Fibroblast of pulmonary artery (primary cell): ENCODE data around the gene F7.

Experiments
- DNase-seq: peaks from one replicate; pipeline ENCODE4 v3.0.0-alpha.2; 2010; ENCODE audit warnings: low read depth
- H3K4me3 ChIP-seq: replicated peaks from 2 replicates; pipeline ENCODE4 v1.5.1; 2011; ENCODE audit warnings: low read depth, mild to moderate bottlenecking, control low read depth, low read length, moderate library complexity
- CTCF ChIP-seq: IDR thresholded peaks from 2 replicates; pipeline ENCODE4 v1.5.1; 2011; ENCODE audit warnings: mild to moderate bottlenecking, control low read depth, low read length, inconsistent platforms; ENCODE audit errors: missing control alignments

F7 gene

DNA sequence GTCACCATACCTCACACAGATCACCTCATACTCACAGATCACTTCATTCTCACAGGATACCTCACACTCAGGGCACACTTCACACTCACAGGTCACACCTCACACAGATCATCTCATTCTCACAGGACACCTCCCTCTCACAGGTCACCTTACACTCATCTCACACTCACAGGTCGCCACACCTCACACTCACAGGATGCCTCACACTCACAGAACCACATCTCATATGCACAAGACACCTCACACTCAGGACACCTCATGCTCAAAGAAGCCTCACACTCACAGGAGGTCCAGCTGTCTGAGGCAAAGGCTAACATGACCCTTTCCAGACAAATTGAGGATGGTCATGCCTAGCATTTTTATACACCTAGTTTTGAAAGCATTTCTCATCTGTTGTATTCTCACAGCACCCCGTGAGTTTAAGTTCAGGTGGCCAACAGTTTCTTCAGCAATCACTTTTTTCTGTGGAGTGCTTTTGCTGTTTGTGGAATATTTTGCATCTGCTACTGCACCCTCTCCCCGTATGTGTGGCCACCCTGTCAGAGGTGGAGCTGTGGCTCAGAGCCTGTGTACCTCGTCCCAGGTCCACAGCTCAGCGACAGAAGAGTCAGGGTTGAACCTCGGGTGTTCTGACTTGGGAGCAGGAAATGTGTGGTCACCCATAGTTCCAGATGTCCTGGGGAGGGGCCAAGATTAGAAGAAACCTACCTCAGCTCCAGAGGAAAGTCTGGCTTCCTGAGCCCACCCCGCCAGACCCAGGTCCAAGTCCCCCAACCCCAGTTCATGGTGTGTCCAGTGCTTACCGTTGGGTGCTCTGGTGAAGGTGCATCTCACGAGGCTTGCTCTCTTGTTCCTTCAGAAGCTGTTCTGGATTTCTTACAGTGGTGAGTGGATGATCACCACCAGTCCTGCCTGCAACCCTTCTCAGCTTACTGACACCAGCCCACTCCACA, 7.6 kb downstream of the F7 start:
- DNase-seq, result no peak
- no peak for TF ChIP-seq CTCF
- H3K4me3 ChIP-seq, result no peak overlapping the region

DNA sequence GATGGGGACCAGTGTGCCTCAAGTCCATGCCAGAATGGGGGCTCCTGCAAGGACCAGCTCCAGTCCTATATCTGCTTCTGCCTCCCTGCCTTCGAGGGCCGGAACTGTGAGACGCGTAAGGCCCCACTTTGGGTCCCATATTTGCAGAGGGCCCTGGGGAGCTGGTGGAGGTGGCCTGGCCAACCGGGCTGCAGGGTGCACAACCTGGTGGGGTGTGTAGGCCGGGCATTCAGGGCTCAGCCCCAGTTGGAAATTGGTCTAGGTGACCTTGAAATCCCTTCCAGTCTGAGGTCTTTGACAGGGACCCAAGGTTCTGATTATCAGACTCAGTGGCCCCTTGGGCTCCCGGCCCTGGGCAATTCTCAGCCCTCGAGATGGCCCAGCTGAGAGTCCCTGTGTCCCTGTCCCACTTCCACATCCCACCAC, 8.3 kb downstream of the F7 start:
- no peak for DNase-seq
- no peak for TF ChIP-seq CTCF
- no peak overlapping the region for H3K4me3 ChIP-seq

GRCh38 chr13:113114511-113115362, 9.1 kb downstream of the F7 start:
- no peak for DNase-seq
- H3K4me3 ChIP-seq, result no peak overlapping the region
- no peak for TF ChIP-seq CTCF

DNA sequence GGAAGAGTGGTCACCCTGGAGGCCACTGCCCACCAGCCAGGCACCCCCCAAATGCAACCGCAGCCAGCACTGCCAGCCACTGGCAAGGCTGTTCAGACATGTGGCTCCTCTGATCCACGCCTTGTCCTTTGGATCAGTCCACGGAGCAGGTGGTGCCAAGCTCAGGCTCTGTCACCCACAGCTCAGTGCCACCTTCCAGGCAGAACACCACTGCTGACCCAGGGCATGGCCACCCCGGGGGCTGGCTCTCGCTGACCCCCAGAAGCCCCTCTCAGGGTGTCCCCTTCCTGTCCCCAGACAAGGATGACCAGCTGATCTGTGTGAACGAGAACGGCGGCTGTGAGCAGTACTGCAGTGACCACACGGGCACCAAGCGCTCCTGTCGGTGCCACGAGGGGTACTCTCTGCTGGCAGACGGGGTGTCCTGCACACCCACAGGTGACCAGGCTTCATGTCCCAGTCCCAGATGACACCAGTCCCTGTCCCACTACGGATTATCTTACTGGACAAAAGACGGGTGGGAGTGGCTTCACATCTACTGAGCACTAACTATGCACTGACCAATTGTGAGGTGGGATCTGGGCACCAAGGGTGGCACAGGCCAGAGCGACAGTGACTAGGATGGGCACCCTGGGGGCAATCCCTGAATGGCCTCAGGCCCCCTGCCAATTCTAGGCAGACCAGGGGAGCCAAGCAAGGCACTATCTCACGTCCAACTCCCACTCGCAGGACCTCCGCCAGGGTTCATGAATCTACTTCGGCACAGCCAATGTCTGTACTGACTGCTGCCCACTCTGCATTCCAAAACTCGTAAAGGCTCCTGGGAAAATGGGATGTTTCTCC, 10.0 kb downstream of the F7 start:
- no peak for TF ChIP-seq CTCF
- no peak overlapping the region for H3K4me3 ChIP-seq
- DNase-seq, result no peak

DNA sequence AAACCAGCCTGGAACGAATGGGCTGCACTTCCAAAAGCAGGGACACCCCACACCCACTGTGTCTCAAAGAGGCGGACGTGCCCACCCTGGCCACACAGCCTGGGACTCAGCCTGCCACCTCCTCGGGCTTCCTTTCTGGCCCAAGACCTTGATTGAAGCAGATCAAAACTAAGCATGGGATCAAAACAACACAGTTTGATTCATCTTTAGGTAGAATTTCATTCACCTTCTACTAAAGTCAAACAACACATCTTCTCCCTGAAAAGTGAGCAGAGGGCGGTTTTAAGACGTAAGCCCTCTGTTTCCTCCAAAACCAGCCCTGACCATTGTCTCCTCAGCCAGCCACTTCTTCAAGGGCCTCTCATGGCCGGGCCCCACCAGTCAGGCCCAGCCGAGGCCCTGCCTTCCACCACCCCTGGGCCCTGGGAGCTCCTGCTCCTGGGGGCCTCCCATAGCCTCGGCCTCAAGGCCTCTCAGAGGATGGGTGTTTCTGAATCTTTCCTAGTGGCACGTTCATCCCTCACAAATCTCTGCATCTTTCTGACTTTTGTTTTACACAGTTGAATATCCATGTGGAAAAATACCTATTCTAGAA, 10.7 kb downstream of the F7 start:
- TF ChIP-seq CTCF, result no peak
- no peak for DNase-seq
- no peak overlapping the region for H3K4me3 ChIP-seq

- no peak overlapping the region for H3K4me3 ChIP-seq
- no peak for DNase-seq
- no peak for TF ChIP-seq CTCF
These were observed 11.3 kb downstream of the F7 start for GRCh38 chr13:113116871-113117271.
